GM21528 (cell line): ENCODE data around the gene ANXA3.
A peak's percentile ranks its signal among the peaks of the same experiment; 100 is the strongest.

Experiments
- ATAC-seq: cut with Tn5 transposase; IDR thresholded peaks from one replicate; pipeline ENCODE4 v1.9.1; 2021; ENCODE audit warnings: mild to moderate bottlenecking, moderate library complexity; ENCODE audit not compliant: unreplicated experiment, low FRiP score

Gene ANXA3

GRCh38 chr4:78608684-78609083 lies 57.1 kb downstream of the ANXA3 start:
- no peak for ATAC-seq

- no peak for ATAC-seq
Measured at GRCh38 chr4:78609580-78609979, 58.0 kb downstream of the ANXA3 start.

GRCh38 chr4:78610546-78611214 lies 59.1 kb downstream of the ANXA3 start:
- peak; percentile 34 for ATAC-seq

GRCh38 chr4:78611215-78611558 lies 59.6 kb downstream of the ANXA3 start:
- no peak for ATAC-seq

- no peak for ATAC-seq
Measured at GRCh38 chr4:78612398-78613178, 61.0 kb downstream of the ANXA3 start.

- peak; percentile 84 for ATAC-seq
Measured at GRCh38 chr4:78613522-78614321, 62.2 kb downstream of the ANXA3 start.

- no peak for ATAC-seq
Measured at GRCh38 chr4:78616046-78616498, 64.5 kb downstream of the ANXA3 start.

- no peak for ATAC-seq
Measured at GRCh38 chr4:78618436-78618835, 66.9 kb downstream of the ANXA3 start.

GRCh38 chr4:78621395-78621794 lies 69.8 kb downstream of the ANXA3 start:
- no peak for ATAC-seq

- ATAC-seq, result no peak
Measured at GRCh38 chr4:78622253-78622979, 70.8 kb downstream of the ANXA3 start.

- no peak for ATAC-seq
Measured at GRCh38 chr4:78624048-78624447, 72.5 kb downstream of the ANXA3 start.

- no peak for ATAC-seq
Measured at GRCh38 chr4:78625073-78625472, 73.5 kb downstream of the ANXA3 start.

- ATAC-seq, result no peak
Measured at GRCh38 chr4:78627046-78627965, 75.7 kb downstream of the ANXA3 start.

- no peak for ATAC-seq
Measured at GRCh38 chr4:78627966-78628678, 76.6 kb downstream of the ANXA3 start.

GRCh38 chr4:78629991-78630541 lies 78.5 kb downstream of the ANXA3 start:
- no peak for ATAC-seq

GRCh38 chr4:78630615-78631014 lies 79.0 kb downstream of the ANXA3 start:
- no peak for ATAC-seq

- no peak for ATAC-seq
Measured at GRCh38 chr4:78634011-78634664, 82.6 kb downstream of the ANXA3 start.
